H1 (cell line): Measurements from ENCODE around the gene TGFBRAP1. TPM values are rescaled to one million over a fixed set of nuclear protein-coding genes. Genes with fewer than 3 reads are reported as not detected.

Experiments used
- CREB1 ChIP-seq: IDR thresholded peaks from 2 replicates; pipeline ENCODE4 v1.6.1; 2012; ENCODE audit warnings: inconsistent platforms
- KDM4A ChIP-seq: IDR thresholded peaks from one replicate; pipeline ENCODE4 v1.7.1; 2012; ENCODE audit warnings: low read depth, mild to moderate bottlenecking, moderate library complexity, low read length, inconsistent platforms; ENCODE audit not compliant: severe bottlenecking
- SIN3A ChIP-seq, 2 experiments: IDR thresholded peaks in 1 of 2; conservative IDR thresholded peaks in 1 of 2; 2 replicates each; pipeline ENCODE4 v1.6.1; 2011 to 2012; ENCODE audit warnings: low read length in 2 of 2, improper control_type of control experiment in 1 of 2, low read depth in 1 of 2, mild to moderate bottlenecking in 1 of 2
- SRF ChIP-seq: IDR thresholded peaks from 2 replicates; pipeline ENCODE4 v1.6.1; 2011; ENCODE audit warnings: mild to moderate bottlenecking, low read depth, low read length, moderate library complexity
- polyA plus RNA-seq, 7 experiments: library from polyadenylated mRNA; depleted of rRNA in 3 of 7; stranded (reverse) in 5 of 7; unstranded in 2 of 7; fragments of >200 nt in 5 of 7; fragments of 200-250 nt in 2 of 7; gene quantifications; 1 replicate in 5 of 7; 2 replicates in 1 of 7; 4 replicates in 1 of 7; pipeline versions ENCODE4 v1.2.1 to v1.2.3, GENCODE V29; 2011 to 2013; ENCODE audit warnings: missing spikeins in 2 of 7, mixed read lengths in 2 of 7
- total RNA-seq: library from RNA; stranded (reverse); fragmentation: NEBNext Ultra II Directional; extraction: Animal tissue kit (Norgen Biotek cat#: 25700); gene quantifications from 2 replicates; pipeline ENCODE4 v1.2.1, GENCODE V29; 2021
- TF ChIP-seq, protein P1 (sequence below): fragments of 300-600 bp; sonication (generic); IDR thresholded peaks from 2 replicates; pipeline ENCODE4 v1.7.1; 2012; ENCODE audit warnings: low read length, moderate library complexity, mild to moderate bottlenecking, inconsistent platforms; ENCODE audit not compliant: insufficient replicate concordance
- TF ChIP-seq, protein P2 (sequence below), 3 experiments: IDR thresholded peaks; 1 replicate in 2 of 3; 2 replicates in 1 of 3; pipeline versions ENCODE4 v1.5.1 to v1.6.1; 2011; ENCODE audit warnings: low read length in 3 of 3, mild to moderate bottlenecking in 3 of 3, inconsistent platforms in 2 of 3, low read depth in 1 of 3, moderate library complexity in 1 of 3; ENCODE audit not compliant: insufficient read depth in 1 of 3; ENCODE audit errors: control extremely low read depth in 1 of 3
- TF ChIP-seq, protein P3 (sequence below): IDR thresholded peaks from 2 replicates; pipeline ENCODE4 v1.6.1; 2011; ENCODE audit warnings: low read length, improper control_type of control experiment

TGFBRAP1 gene
- total and polyA plus RNA-seq, 2 of the 8 experiments (the other 6 are each of a cell fraction or from before 2014, with no cell fraction given), result 11.2 to 20.2 TPM

DNA sequence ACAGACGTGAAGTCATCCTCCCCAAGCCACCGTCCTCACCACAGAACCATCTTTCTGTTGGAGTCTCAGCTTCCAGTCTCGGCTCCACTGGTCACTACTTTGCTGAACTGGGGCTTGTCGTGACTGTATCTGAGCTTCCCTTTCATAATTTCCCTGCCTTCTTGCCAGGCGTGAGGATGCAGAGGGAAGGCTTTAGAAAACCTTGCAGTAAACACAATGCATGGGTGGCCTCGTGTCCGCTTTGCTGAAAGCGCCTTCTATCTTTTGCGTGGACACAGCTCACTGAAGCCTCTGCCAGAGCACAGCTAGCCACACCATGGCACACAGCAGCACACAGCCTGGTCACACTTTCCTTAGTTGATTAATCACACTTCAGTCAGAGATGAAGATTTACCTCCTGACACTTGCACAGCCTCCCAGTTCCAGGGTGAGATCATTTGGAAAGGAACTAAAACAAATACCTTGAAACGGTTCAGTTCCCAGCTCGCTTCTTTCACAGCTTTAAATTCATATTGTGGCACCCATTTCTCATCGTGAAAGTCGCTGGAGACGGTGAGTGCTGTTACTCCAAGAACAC lies 90.8 kb downstream of the TGFBRAP1 start (continued):
- TF ChIP-seq, protein P1, sequence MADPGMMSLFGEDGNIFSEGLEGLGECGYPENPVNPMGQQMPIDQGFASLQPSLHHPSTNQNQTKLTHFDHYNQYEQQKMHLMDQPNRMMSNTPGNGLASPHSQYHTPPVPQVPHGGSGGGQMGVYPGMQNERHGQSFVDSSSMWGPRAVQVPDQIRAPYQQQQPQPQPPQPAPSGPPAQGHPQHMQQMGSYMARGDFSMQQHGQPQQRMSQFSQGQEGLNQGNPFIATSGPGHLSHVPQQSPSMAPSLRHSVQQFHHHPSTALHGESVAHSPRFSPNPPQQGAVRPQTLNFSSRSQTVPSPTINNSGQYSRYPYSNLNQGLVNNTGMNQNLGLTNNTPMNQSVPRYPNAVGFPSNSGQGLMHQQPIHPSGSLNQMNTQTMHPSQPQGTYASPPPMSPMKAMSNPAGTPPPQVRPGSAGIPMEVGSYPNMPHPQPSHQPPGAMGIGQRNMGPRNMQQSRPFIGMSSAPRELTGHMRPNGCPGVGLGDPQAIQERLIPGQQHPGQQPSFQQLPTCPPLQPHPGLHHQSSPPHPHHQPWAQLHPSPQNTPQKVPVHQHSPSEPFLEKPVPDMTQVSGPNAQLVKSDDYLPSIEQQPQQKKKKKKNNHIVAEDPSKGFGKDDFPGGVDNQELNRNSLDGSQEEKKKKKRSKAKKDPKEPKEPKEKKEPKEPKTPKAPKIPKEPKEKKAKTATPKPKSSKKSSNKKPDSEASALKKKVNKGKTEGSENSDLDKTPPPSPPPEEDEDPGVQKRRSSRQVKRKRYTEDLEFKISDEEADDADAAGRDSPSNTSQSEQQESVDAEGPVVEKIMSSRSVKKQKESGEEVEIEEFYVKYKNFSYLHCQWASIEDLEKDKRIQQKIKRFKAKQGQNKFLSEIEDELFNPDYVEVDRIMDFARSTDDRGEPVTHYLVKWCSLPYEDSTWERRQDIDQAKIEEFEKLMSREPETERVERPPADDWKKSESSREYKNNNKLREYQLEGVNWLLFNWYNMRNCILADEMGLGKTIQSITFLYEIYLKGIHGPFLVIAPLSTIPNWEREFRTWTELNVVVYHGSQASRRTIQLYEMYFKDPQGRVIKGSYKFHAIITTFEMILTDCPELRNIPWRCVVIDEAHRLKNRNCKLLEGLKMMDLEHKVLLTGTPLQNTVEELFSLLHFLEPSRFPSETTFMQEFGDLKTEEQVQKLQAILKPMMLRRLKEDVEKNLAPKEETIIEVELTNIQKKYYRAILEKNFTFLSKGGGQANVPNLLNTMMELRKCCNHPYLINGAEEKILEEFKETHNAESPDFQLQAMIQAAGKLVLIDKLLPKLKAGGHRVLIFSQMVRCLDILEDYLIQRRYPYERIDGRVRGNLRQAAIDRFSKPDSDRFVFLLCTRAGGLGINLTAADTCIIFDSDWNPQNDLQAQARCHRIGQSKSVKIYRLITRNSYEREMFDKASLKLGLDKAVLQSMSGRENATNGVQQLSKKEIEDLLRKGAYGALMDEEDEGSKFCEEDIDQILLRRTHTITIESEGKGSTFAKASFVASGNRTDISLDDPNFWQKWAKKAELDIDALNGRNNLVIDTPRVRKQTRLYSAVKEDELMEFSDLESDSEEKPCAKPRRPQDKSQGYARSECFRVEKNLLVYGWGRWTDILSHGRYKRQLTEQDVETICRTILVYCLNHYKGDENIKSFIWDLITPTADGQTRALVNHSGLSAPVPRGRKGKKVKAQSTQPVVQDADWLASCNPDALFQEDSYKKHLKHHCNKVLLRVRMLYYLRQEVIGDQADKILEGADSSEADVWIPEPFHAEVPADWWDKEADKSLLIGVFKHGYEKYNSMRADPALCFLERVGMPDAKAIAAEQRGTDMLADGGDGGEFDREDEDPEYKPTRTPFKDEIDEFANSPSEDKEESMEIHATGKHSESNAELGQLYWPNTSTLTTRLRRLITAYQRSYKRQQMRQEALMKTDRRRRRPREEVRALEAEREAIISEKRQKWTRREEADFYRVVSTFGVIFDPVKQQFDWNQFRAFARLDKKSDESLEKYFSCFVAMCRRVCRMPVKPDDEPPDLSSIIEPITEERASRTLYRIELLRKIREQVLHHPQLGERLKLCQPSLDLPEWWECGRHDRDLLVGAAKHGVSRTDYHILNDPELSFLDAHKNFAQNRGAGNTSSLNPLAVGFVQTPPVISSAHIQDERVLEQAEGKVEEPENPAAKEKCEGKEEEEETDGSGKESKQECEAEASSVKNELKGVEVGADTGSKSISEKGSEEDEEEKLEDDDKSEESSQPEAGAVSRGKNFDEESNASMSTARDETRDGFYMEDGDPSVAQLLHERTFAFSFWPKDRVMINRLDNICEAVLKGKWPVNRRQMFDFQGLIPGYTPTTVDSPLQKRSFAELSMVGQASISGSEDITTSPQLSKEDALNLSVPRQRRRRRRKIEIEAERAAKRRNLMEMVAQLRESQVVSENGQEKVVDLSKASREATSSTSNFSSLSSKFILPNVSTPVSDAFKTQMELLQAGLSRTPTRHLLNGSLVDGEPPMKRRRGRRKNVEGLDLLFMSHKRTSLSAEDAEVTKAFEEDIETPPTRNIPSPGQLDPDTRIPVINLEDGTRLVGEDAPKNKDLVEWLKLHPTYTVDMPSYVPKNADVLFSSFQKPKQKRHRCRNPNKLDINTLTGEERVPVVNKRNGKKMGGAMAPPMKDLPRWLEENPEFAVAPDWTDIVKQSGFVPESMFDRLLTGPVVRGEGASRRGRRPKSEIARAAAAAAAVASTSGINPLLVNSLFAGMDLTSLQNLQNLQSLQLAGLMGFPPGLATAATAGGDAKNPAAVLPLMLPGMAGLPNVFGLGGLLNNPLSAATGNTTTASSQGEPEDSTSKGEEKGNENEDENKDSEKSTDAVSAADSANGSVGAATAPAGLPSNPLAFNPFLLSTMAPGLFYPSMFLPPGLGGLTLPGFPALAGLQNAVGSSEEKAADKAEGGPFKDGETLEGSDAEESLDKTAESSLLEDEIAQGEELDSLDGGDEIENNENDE, result no peak
- TF ChIP-seq SRF, result no peak
- no peak for TF ChIP-seq CREB1
- TF ChIP-seq KDM4A, result no peak
- TF ChIP-seq SIN3A (conservative IDR thresholded peaks at IDR 0.05 in 1 of 2, IDR thresholded peaks at IDR 0.05 in 1 of 2; ENCODE audit: low read depth in 1 of 2, low read length in 2 of 2), result no peak
- TF ChIP-seq, protein P2, sequence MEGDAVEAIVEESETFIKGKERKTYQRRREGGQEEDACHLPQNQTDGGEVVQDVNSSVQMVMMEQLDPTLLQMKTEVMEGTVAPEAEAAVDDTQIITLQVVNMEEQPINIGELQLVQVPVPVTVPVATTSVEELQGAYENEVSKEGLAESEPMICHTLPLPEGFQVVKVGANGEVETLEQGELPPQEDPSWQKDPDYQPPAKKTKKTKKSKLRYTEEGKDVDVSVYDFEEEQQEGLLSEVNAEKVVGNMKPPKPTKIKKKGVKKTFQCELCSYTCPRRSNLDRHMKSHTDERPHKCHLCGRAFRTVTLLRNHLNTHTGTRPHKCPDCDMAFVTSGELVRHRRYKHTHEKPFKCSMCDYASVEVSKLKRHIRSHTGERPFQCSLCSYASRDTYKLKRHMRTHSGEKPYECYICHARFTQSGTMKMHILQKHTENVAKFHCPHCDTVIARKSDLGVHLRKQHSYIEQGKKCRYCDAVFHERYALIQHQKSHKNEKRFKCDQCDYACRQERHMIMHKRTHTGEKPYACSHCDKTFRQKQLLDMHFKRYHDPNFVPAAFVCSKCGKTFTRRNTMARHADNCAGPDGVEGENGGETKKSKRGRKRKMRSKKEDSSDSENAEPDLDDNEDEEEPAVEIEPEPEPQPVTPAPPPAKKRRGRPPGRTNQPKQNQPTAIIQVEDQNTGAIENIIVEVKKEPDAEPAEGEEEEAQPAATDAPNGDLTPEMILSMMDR (IDR thresholded peaks at IDR 0.05; ENCODE audit: control extremely low read depth in 1 of 3, insufficient read depth in 1 of 3, low read depth in 1 of 3, low read length in 3 of 3), result no peak
- TF ChIP-seq, protein P3, sequence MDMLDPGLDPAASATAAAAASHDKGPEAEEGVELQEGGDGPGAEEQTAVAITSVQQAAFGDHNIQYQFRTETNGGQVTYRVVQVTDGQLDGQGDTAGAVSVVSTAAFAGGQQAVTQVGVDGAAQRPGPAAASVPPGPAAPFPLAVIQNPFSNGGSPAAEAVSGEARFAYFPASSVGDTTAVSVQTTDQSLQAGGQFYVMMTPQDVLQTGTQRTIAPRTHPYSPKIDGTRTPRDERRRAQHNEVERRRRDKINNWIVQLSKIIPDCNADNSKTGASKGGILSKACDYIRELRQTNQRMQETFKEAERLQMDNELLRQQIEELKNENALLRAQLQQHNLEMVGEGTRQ, result no peak
